ENCODE data around the gene LRRC73.
"Not testable (repeated sequence)": the region's sequence is repeated elsewhere in the genome, so short reads cannot be mapped to it uniquely, and the experiment has no call there.

Gene LRRC73

DNA sequence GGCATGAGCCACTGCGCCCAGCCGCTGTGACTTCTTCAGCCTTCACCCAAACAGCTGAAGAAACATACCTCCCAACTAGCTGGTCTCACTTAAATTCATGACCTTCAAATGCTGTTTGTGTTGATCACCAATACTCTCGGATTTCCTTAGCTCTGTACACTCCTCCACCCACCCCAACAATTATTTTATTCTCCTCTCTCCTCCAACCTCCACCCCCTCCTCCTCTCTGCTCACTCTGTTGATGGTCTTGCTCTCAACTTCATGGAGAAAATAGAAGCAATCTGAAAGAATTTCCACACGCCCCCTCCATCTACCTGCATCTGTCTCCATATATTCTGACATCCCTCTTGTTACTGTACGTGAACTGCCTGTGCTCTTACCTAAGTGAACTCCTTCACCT, 48.2 kb downstream of the LRRC73 start:
- Histone ChIP-seq H3K4me3 (ENCODE audit: low read length in 2 of 2) (no peak overlapping the region), H3K36me3 (ENCODE audit: control insufficient read depth in 2 of 2, insufficient read depth in 2 of 2, low read length in 2 of 2) (no peaks in the 10 kb centered on the region), H3K4me1 (ENCODE audit: control insufficient read depth, insufficient read depth, low read length) (no peaks in the 10 kb centered on the region), H3K27me3 (ENCODE audit: control insufficient read depth in 1 of 2, insufficient read depth in 2 of 2, low read length in 2 of 2) (peaks cover 12 to 16% of the 10 kb centered on the region in 2 donors), H3K9me3 (ENCODE audit: control insufficient read depth in 2 of 2, low read length in 2 of 2) (peaks cover 0 to 3% of the 10 kb centered on the region in 2 donors), H3K27ac (ENCODE audit: low read length) (no peak overlapping the region), H3K9ac (ENCODE audit: low read length in 2 of 2) (no peak overlapping the region)

DNA sequence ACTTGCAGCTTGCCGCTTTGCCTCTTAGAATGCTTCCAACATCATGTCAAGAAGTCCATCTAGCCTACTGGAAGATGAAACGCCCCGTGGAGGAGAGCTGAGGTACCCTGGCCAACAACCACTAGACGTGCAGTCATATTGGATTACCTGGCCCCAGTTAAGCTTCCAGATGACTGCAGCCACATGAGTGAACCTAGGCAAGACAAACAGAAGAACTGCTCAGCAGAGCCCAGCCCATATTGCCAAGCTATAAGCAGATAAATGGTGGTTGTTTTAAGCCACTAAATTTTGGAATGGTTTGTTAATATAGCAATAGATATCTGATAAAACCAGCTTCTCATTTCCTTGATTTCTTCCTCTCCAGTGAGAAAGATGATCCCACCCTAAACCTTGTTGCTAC, 50.1 kb downstream of the LRRC73 start:
- H3K36me3 ChIP-seq (ENCODE audit: control insufficient read depth in 2 of 2, insufficient read depth in 2 of 2, low read length in 2 of 2): no peaks in the 10 kb centered on the region
- peaks cover 20 to 29% of the 10 kb centered on the region in 2 donors for H3K27me3 ChIP-seq (ENCODE audit: control insufficient read depth in 1 of 2, insufficient read depth in 2 of 2, low read length in 2 of 2)
- H3K4me3 ChIP-seq (ENCODE audit: low read length in 2 of 2): no peak overlapping the region
- H3K9ac ChIP-seq (ENCODE audit: low read length in 2 of 2): no peak overlapping the region
- H3K4me1 ChIP-seq (ENCODE audit: control insufficient read depth, insufficient read depth, low read length): peaks cover 4% of the 10 kb centered on the region
- H3K9me3 ChIP-seq (ENCODE audit: control insufficient read depth in 2 of 2, low read length in 2 of 2): peaks cover 0 to 3% of the 10 kb centered on the region in 2 donors
- H3K27ac ChIP-seq (ENCODE audit: low read length): no peak overlapping the region

- H3K4me1 ChIP-seq (ENCODE audit: control insufficient read depth, insufficient read depth, low read length): peaks cover 9% of the 10 kb centered on the region
- H3K4me3 ChIP-seq (ENCODE audit: low read length in 2 of 2): no peak overlapping the region
- no peaks in the 10 kb centered on the region for H3K36me3 ChIP-seq (ENCODE audit: control insufficient read depth in 2 of 2, insufficient read depth in 2 of 2, low read length in 2 of 2)
- no peak overlapping the region for H3K9ac ChIP-seq (ENCODE audit: low read length in 2 of 2)
- H3K9me3 ChIP-seq (ENCODE audit: control insufficient read depth in 2 of 2, low read length in 2 of 2): peaks cover 0 to 3% of the 10 kb centered on the region in 2 donors
- H3K27ac ChIP-seq (ENCODE audit: low read length): no peak overlapping the region
- H3K27me3 ChIP-seq (ENCODE audit: control insufficient read depth in 1 of 2, insufficient read depth in 2 of 2, low read length in 2 of 2): peaks cover 20 to 29% of the 10 kb centered on the region in 2 donors
Observed at GRCh38 chr6:43459535-43459934, 50.6 kb downstream of the LRRC73 start.

DNA sequence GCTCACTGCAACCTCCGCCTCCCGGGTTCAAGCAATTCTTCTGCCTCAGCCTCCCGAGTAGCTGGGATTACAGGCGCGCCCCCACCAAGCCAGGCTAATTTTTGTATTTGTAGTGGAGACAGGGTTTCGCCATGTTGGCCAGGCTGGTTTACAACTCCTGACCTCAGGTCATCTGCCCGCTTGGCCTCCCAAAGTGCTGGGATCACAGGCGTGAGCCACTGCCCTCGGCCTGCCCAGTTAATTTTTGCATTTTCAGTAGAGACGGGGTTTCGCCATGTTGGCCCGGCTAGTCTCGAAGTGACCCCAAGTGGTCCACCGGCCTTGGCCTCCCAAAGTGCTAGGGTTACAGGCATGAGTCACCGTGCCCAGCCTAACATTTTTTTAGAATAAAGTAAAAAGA, 52.0 kb downstream of the LRRC73 start:
- H3K27ac ChIP-seq (ENCODE audit: low read length); H3K9ac ChIP-seq (ENCODE audit: low read length in 2 of 2); H3K4me3 ChIP-seq (ENCODE audit: low read length in 2 of 2); H3K9me3 ChIP-seq (ENCODE audit: control insufficient read depth in 2 of 2, low read length in 2 of 2); H3K36me3 ChIP-seq (ENCODE audit: control insufficient read depth in 2 of 2, insufficient read depth in 2 of 2, low read length in 2 of 2): not testable (repeated sequence)
- peaks cover 18 to 26% of the 10 kb centered on the region in 2 donors for H3K27me3 ChIP-seq (ENCODE audit: control insufficient read depth in 1 of 2, insufficient read depth in 2 of 2, low read length in 2 of 2)
- H3K4me1 ChIP-seq (ENCODE audit: control insufficient read depth, insufficient read depth, low read length): peaks cover 13% of the 10 kb centered on the region

DNA sequence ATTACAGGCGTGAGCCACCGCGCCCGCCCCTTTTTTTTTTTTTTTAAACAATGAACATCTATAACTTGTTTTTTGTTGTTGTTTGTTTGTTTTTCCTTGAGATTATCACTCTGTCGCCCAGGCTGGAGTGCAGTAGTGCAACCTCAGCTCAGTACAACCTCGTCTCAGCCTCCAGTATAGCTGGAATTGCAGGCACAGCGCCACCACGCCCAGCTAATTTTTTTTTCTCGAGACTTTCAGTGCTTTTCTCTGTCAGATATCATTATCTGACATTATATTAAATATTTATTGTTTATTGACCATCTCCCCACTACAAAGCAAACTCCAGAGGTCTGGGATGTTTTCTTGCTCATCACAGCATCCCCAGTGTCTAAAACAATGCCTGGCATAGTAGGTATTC, 52.5 kb downstream of the LRRC73 start:
- no peak overlapping the region for H3K27ac ChIP-seq (ENCODE audit: low read length)
- peaks cover 13% of the 10 kb centered on the region for H3K4me1 ChIP-seq (ENCODE audit: control insufficient read depth, insufficient read depth, low read length)
- H3K9me3 ChIP-seq (ENCODE audit: control insufficient read depth in 2 of 2, low read length in 2 of 2): peaks cover 0 to 3% of the 10 kb centered on the region in 2 donors
- no peak overlapping the region for H3K9ac ChIP-seq (ENCODE audit: low read length in 2 of 2)
- peaks cover 15 to 26% of the 10 kb centered on the region in 2 donors for H3K27me3 ChIP-seq (ENCODE audit: control insufficient read depth in 1 of 2, insufficient read depth in 2 of 2, low read length in 2 of 2)
- peaks cover 0 to 4% of the 10 kb centered on the region in 2 donors for H3K36me3 ChIP-seq (ENCODE audit: control insufficient read depth in 2 of 2, insufficient read depth in 2 of 2, low read length in 2 of 2)
- H3K4me3 ChIP-seq (ENCODE audit: low read length in 2 of 2): no peak overlapping the region
